MM.1S (cell line): Measurements from ENCODE around the gene PLCB2.
A peak's percentile ranks its signal among the peaks of the same experiment; 100 is the strongest.

Experiments used
- DNase-seq: peaks from one replicate; pipeline ENCODE4 v3.0.0-alpha.2; 2015
- H2AFZ ChIP-seq: fragments of 300-600 bp; sonication (generic); 2 replicates; pipeline ENCODE4 v1.6.0; 2016; ENCODE audit warnings: antibody characterized with exemption, low read length
- H3F3A ChIP-seq: fragments of 300-600 bp; sonication (generic); 2 replicates; pipeline ENCODE4 v1.6.1; 2016; ENCODE audit warnings: mild to moderate bottlenecking, antibody characterized with exemption, low read length, moderate library complexity, mixed read lengths; ENCODE audit not compliant: insufficient read depth
- H3K27ac ChIP-seq: fragments of 300-600 bp; sonication (generic); 2 replicates; pipeline ENCODE4 v1.5.1; 2016; ENCODE audit warnings: mild to moderate bottlenecking, low read length
- H3K27me3 ChIP-seq: fragments of 300-600 bp; sonication (generic); replicated peaks from 2 replicates; pipeline ENCODE4 v1.6.0; 2016; ENCODE audit warnings: low read length; ENCODE audit not compliant: insufficient read depth
- H3K36me3 ChIP-seq: fragments of 300-600 bp; sonication (generic); replicated peaks from 2 replicates; pipeline ENCODE4 v1.6.1; 2016; ENCODE audit warnings: mild to moderate bottlenecking, low read length, mixed read lengths; ENCODE audit not compliant: insufficient read depth
- H3K4me1 ChIP-seq: fragments of 300-600 bp; sonication (generic); 2 replicates; pipeline ENCODE4 v1.6.1; 2016; ENCODE audit warnings: low read length, mixed read lengths
- H3K4me2 ChIP-seq: fragments of 300-600 bp; sonication (generic); 2 replicates; pipeline ENCODE4 v1.6.0; 2016; ENCODE audit warnings: low read depth, low read length
- H3K4me3 ChIP-seq: fragments of 300-600 bp; sonication (generic); 2 replicates; pipeline ENCODE4 v1.5.1; 2016; ENCODE audit warnings: low read length, mixed read lengths
- H3K79me2 ChIP-seq: fragments of 300-600 bp; sonication (generic); 2 replicates; pipeline ENCODE4 v1.6.1; 2016; ENCODE audit warnings: mixed run types, low read length, mixed read lengths
- H3K9ac ChIP-seq: fragments of 300-600 bp; sonication (generic); 2 replicates; pipeline ENCODE4 v1.6.1; 2016; ENCODE audit warnings: low read length, mixed read lengths
- H3K9me2 ChIP-seq: fragments of 300-600 bp; sonication (generic); replicated peaks from 2 replicates; pipeline ENCODE4 v1.6.1; 2016; ENCODE audit warnings: mild to moderate bottlenecking, low read length, mixed read lengths; ENCODE audit not compliant: insufficient read depth
- H3K9me3 ChIP-seq: fragments of 300-600 bp; sonication (generic); replicated peaks from 2 replicates; pipeline ENCODE4 v1.6.1; 2016; ENCODE audit warnings: mild to moderate bottlenecking, low read length, mixed read lengths; ENCODE audit not compliant: insufficient read depth
- H4K20me1 ChIP-seq: fragments of 300-600 bp; sonication (generic); 2 replicates; pipeline ENCODE4 v1.6.1; 2016; ENCODE audit warnings: mild to moderate bottlenecking, low read length, moderate library complexity, mixed read lengths; ENCODE audit not compliant: insufficient read depth
- CTCF ChIP-seq: fragments of 300-600 bp; sonication (generic); IDR thresholded peaks from 2 replicates; pipeline ENCODE4 v1.5.1; 2016; ENCODE audit warnings: antibody characterized with exemption, low read length, mixed read lengths
- EZH2 ChIP-seq: fragments of 300-600 bp; sonication (generic); optimal IDR thresholded peaks from 2 replicates; pipeline ENCODE3; 2017; ENCODE audit warnings: low read depth, mild to moderate bottlenecking, antibody characterized with exemption, low read length, mixed read lengths
- EZH2phosphoT487 ChIP-seq: fragments of 300-600 bp; sonication (generic); IDR thresholded peaks from 2 replicates; pipeline ENCODE4 v1.6.1; 2018; ENCODE audit warnings: antibody characterized with exemption, low read length

PLCB2 gene

GRCh38 chr15:40238532-40239403, 69.0 kb downstream of the PLCB2 start, which contains the start of gene PAK6:
PAK6 (plus strand) TSS chr15:40239063; CDS start chr15:40264786, 25,723 bp downstream.
- Histone ChIP-seq H3F3A (no peaks in the 10 kb centered on the region; the same call in 1 of the 2 replicates), H3K4me1 (peaks cover 17% of the 10 kb centered on the region), H3K4me3 (peak within 1 kb of the TSS; percentile 34; the same call in 1 of the 2 replicates), H3K9me2 (no peaks in the 10 kb centered on the region), H3K9ac (no peak within 1 kb of the TSS; the same call in 1 of the 2 replicates), H3K79me2 (no peaks in the 10 kb centered on the region), H2AFZ (peak within 1 kb of the TSS; percentile 19; the same call in 1 of the 2 replicates), H3K27me3 (no peaks in the 10 kb centered on the region), H3K4me2 (peak within 1 kb of the TSS; percentile 59), H4K20me1 (no peaks in the 10 kb centered on the region), H3K27ac (no peak within 1 kb of the TSS), H3K36me3 (no peaks in the 10 kb centered on the region), H3K9me3 (no peaks in the 10 kb centered on the region)
- TF ChIP-seq CTCF (no peak), EZH2 (no peak), EZH2phosphoT487 (no peak)
- no peak for DNase-seq
